Astrocyte (in vitro differentiated cells and primary cell): ENCODE measurements around the gene SPRED3. TPM values are rescaled to one million over a fixed set of nuclear protein-coding genes. Genes with fewer than 3 reads are reported as not detected.

Source experiments
- DNase-seq: peaks from one replicate; pipeline ENCODE4 v3.0.0-alpha.2; 2010; ENCODE audit warnings: low read depth
- FAIRE-seq: peaks from 2 replicates; lab custom pipeline; 2011; peaks lifted over from hg19 to GRCh38; lab: Jason Lieb, UNC
- H2AFZ ChIP-seq: 2 replicates; pipeline ENCODE4 v1.6.0; 2012; ENCODE audit warnings: low read depth, low read length, inconsistent platforms
- H3K27ac ChIP-seq: 2 replicates; pipeline ENCODE4 v1.5.1; 2011; ENCODE audit warnings: low read depth, low read length, inconsistent platforms
- H3K27me3 ChIP-seq: 2 replicates; pipeline ENCODE4 v1.6.0; 2011; ENCODE audit warnings: low read length, inconsistent platforms; ENCODE audit not compliant: insufficient read depth
- H3K36me3 ChIP-seq: 2 replicates; pipeline ENCODE4 v1.5.1; 2011; ENCODE audit warnings: low read length, inconsistent platforms; ENCODE audit not compliant: insufficient read depth
- H3K4me1 ChIP-seq: 2 replicates; pipeline ENCODE4 v1.5.1; 2011; ENCODE audit warnings: low read length, inconsistent platforms; ENCODE audit not compliant: insufficient read depth
- H3K4me2 ChIP-seq: 2 replicates; pipeline ENCODE4 v1.6.0; 2012; ENCODE audit warnings: low read length, inconsistent platforms
- H3K4me3 ChIP-seq: 2 replicates; pipeline ENCODE4 v1.5.1; 2011; ENCODE audit warnings: low read depth, mild to moderate bottlenecking, low read length, inconsistent platforms; ENCODE audit not compliant: insufficient read depth
- H3K79me2 ChIP-seq: 2 replicates; pipeline ENCODE4 v1.6.0; 2012; ENCODE audit warnings: mild to moderate bottlenecking, low read length, inconsistent platforms; ENCODE audit not compliant: insufficient read depth
- H3K9ac ChIP-seq: 2 replicates; pipeline ENCODE4 v1.6.0; 2012; ENCODE audit warnings: mild to moderate bottlenecking, low read length, inconsistent platforms
- H3K9me3 ChIP-seq: 2 replicates; pipeline ENCODE4 v1.5.1; 2012; ENCODE audit warnings: low read depth, mild to moderate bottlenecking, low read length, inconsistent platforms; ENCODE audit not compliant: insufficient read depth
- H4K20me1 ChIP-seq: 2 replicates; pipeline ENCODE4 v1.6.0; 2012; ENCODE audit warnings: low read length, inconsistent platforms; ENCODE audit not compliant: insufficient read depth
- H3K27ac Mint-ChIP-seq: one replicate; pipeline ENCODE4 v1.8.0; 2021; ENCODE audit warnings: mild to moderate bottlenecking, mixed read lengths; ENCODE audit not compliant: unreplicated experiment
- H3K27me3 Mint-ChIP-seq: one replicate; pipeline ENCODE4 v1.8.0; 2021; ENCODE audit warnings: low read depth, mixed read lengths; ENCODE audit not compliant: unreplicated experiment
- H3K36me3 Mint-ChIP-seq: one replicate; pipeline ENCODE4 v1.8.0; 2021; ENCODE audit warnings: low read depth, mixed read lengths; ENCODE audit not compliant: unreplicated experiment
- H3K4me1 Mint-ChIP-seq: one replicate; pipeline ENCODE4 v1.8.0; 2021; ENCODE audit warnings: low read depth, mixed read lengths; ENCODE audit not compliant: unreplicated experiment
- H3K4me3 Mint-ChIP-seq: one replicate; pipeline ENCODE4 v1.8.0; 2021; ENCODE audit warnings: mild to moderate bottlenecking, moderate library complexity, mixed read lengths; ENCODE audit not compliant: unreplicated experiment
- H3K9me3 Mint-ChIP-seq: one replicate; pipeline ENCODE4 v1.8.0; 2021; ENCODE audit warnings: mild to moderate bottlenecking, mixed read lengths; ENCODE audit not compliant: unreplicated experiment
- CTCF ChIP-seq: IDR thresholded peaks from 2 replicates; pipeline ENCODE4 v1.5.1; 2011; ENCODE audit warnings: low read depth, mild to moderate bottlenecking, inconsistent platforms, low read length, moderate library complexity; ENCODE audit not compliant: insufficient read depth
- EZH2 ChIP-seq: IDR thresholded peaks from 2 replicates; pipeline ENCODE4 v1.6.1; 2012; ENCODE audit warnings: mild to moderate bottlenecking, low read length, inconsistent platforms; ENCODE audit not compliant: insufficient read depth
- total RNA-seq: library from RNA; stranded (reverse); gene quantifications from 2 replicates; pipeline ENCODE4 v1.2.1, GENCODE V29; 2021

Gene SPRED3
- total RNA-seq, 1 donor from 2014 or later = 19.0 TPM

- H3K36me3 Mint-ChIP-seq = no peaks in the 10 kb centered on the region
- no peak overlapping the region for H3K4me3 ChIP-seq
- no peaks in the 10 kb centered on the region for H3K79me2 ChIP-seq
- H3K9ac ChIP-seq = no peak overlapping the region
- no peak overlapping the region for H2AFZ ChIP-seq
- H3K4me1 ChIP-seq = no peaks in the 10 kb centered on the region
- no peak overlapping the region for H3K27ac Mint-ChIP-seq
- peaks cover 26% of the 10 kb centered on the region for H3K27me3 Mint-ChIP-seq
- H3K27ac ChIP-seq = no peak overlapping the region
- H3K9me3 Mint-ChIP-seq = no peaks in the 10 kb centered on the region
- DNase-seq (no peak), FAIRE-seq (no peak)
- H3K36me3 ChIP-seq = no peaks in the 10 kb centered on the region
- no peaks in the 10 kb centered on the region for H3K4me1 Mint-ChIP-seq
- no peaks in the 10 kb centered on the region for H4K20me1 ChIP-seq
- no peak for TF ChIP-seq EZH2
- no peak for TF ChIP-seq CTCF
- H3K4me2 ChIP-seq = no peak overlapping the region
- H3K9me3 ChIP-seq = no peaks in the 10 kb centered on the region
- H3K4me3 Mint-ChIP-seq = no peak overlapping the region
- no peaks in the 10 kb centered on the region for H3K27me3 ChIP-seq
Observed at GRCh38 chr19:38443458-38443999, 55.0 kb downstream of the SPRED3 start.

GRCh38 chr19:38444026-38444425, 55.5 kb downstream of the SPRED3 start:
- Histone ChIP-seq H4K20me1 (no peaks in the 10 kb centered on the region), H3K27ac (no peak overlapping the region), H3K4me3 (no peak overlapping the region), H3K27me3 (peaks cover 2% of the 10 kb centered on the region), H3K4me1 (no peaks in the 10 kb centered on the region), H3K79me2 (no peaks in the 10 kb centered on the region), H3K4me2 (no peak overlapping the region), H3K36me3 (no peaks in the 10 kb centered on the region), H2AFZ (no peak overlapping the region), H3K9me3 (no peaks in the 10 kb centered on the region), H3K9ac (no peak overlapping the region)
- FAIRE-seq (no peak), DNase-seq (no peak)
- no peaks in the 10 kb centered on the region for H3K36me3 Mint-ChIP-seq
- H3K27me3 Mint-ChIP-seq = peaks cover 31% of the 10 kb centered on the region
- H3K9me3 Mint-ChIP-seq = no peaks in the 10 kb centered on the region
- no peak overlapping the region for H3K4me3 Mint-ChIP-seq
- no peak for TF ChIP-seq EZH2
- TF ChIP-seq CTCF = no peak
- H3K27ac Mint-ChIP-seq = no peak overlapping the region
- H3K4me1 Mint-ChIP-seq = no peaks in the 10 kb centered on the region

- peaks cover 38% of the 10 kb centered on the region for H3K27me3 Mint-ChIP-seq
- DNase-seq = no peak
- no peak overlapping the region for H2AFZ ChIP-seq
- no peaks in the 10 kb centered on the region for H3K36me3 ChIP-seq
- H3K9me3 Mint-ChIP-seq = peaks cover 2% of the 10 kb centered on the region
- no peak overlapping the region for H3K4me3 ChIP-seq
- no peaks in the 10 kb centered on the region for H4K20me1 ChIP-seq
- peaks cover 5% of the 10 kb centered on the region for H3K27me3 ChIP-seq
- no peak for TF ChIP-seq EZH2
- TF ChIP-seq CTCF = no peak
- H3K27ac Mint-ChIP-seq = no peak overlapping the region
- FAIRE-seq = no peak
- peaks cover 3% of the 10 kb centered on the region for H3K36me3 Mint-ChIP-seq
- H3K4me3 Mint-ChIP-seq = no peak overlapping the region
- H3K4me1 ChIP-seq = no peaks in the 10 kb centered on the region
- H3K4me1 Mint-ChIP-seq = no peaks in the 10 kb centered on the region
- no peak overlapping the region for H3K9ac ChIP-seq
- no peaks in the 10 kb centered on the region for H3K9me3 ChIP-seq
- no peak overlapping the region for H3K4me2 ChIP-seq
- H3K79me2 ChIP-seq = no peaks in the 10 kb centered on the region
- H3K27ac ChIP-seq = no peak overlapping the region
Observed at GRCh38 chr19:38445362-38445761, 56.9 kb downstream of the SPRED3 start.
